RWPE1 (cell line): ENCODE results near the gene PPOX.
A peak's percentile ranks its signal among the peaks of the same experiment; 100 is the strongest.

Experiments used
- CTCF ChIA-PET: fragments of 350-600 bp; sonication (Branson Sonifier 250); formaldehyde crosslinking; extraction: SDS; loops from one replicate; lab custom pipeline; 2021; lab: Yijun Ruan, JAX
- POLR2A ChIA-PET: fragments of 400-600 bp; formaldehyde crosslinking; extraction: SDS; loops from one replicate; lab custom pipeline; 2020; ENCODE audit warnings: antibody characterized with exemption; ENCODE audit not compliant: low non-redundant PET; lab: Yijun Ruan, JAX
- DNase-seq: peaks from one replicate; pipeline ENCODE4 v3.0.0; 2012; ENCODE audit warnings: low spot score
- H3K27ac ChIP-seq: fragments of 450-650 bp; 2 replicates; pipeline ENCODE4 v1.5.1; 2017
- CTCF ChIP-seq: fragments of 450-650 bp; conservative IDR thresholded peaks from 2 replicates; pipeline ENCODE4 v1.5.1; 2017; ENCODE audit warnings: low read depth, mild to moderate bottlenecking

The PPOX gene

GRCh38 chr1:161163793-161164192, 2.4 kb upstream of the PPOX start:
- ChIA-PET CTCF (no interaction called here), POLR2A (no interaction called here)
- H3K27ac ChIP-seq: no peak overlapping the region
- TF ChIP-seq CTCF: no peak
- DNase-seq: no peak

- no peak for TF ChIP-seq CTCF
- peak overlapping the region; percentile 84 for H3K27ac ChIP-seq
- POLR2A ChIA-PET: interaction anchor here (0.6 to 1.3 kb wide), 2 partner anchors 12 to 168 kb away, joined by 3 to 6 read pairs; partner anchors contain the start of gene UFC1
- no peak for DNase-seq
- CTCF ChIA-PET: no interaction called here
These were observed 1.2 kb upstream of the PPOX start for GRCh38 chr1:161164901-161165610.

GRCh38 chr1:161166669-161167548, 683 bp downstream of the PPOX start:
- peak overlapping the region; percentile 84 for H3K27ac ChIP-seq
- no peak for DNase-seq
- ChIA-PET CTCF (no interaction called here), POLR2A (no interaction called here)
- TF ChIP-seq CTCF: no peak

GRCh38 chr1:161168906-161169305, 2.7 kb downstream of the PPOX start:
- POLR2A ChIA-PET: no interaction called here
- no peak for TF ChIP-seq CTCF
- peak overlapping the region; percentile 39 for H3K27ac ChIP-seq
- no peak for DNase-seq
- CTCF ChIA-PET: no interaction called here

GRCh38 chr1:161171191-161171590, 5.0 kb downstream of the PPOX start:
- DNase-seq: no peak
- peak overlapping the region; percentile 6; the same call in 1 of the 2 replicates for H3K27ac ChIP-seq
- CTCF ChIA-PET: interaction anchor here (0.8 to 0.9 kb wide), 2 partner anchors 21 to 211 kb away, joined by 3 read pairs; no protein-coding TSS in a partner anchor
- no peak for TF ChIP-seq CTCF
- POLR2A ChIA-PET: no interaction called here

GRCh38 chr1:161171696-161172095, 5.5 kb downstream of the PPOX start:
- POLR2A ChIA-PET: no interaction called here

More at GRCh38 chr1:161171696-161172095, 5.5 kb downstream of the PPOX start:
- DNase-seq: no peak
- no peak for TF ChIP-seq CTCF
- peak overlapping the region; percentile 6; the same call in 1 of the 2 replicates for H3K27ac ChIP-seq
- CTCF ChIA-PET: interaction anchor here (0.9 kb wide), 1 partner anchor 210 kb away, joined by 3 read pairs; no protein-coding TSS in a partner anchor
